SK-N-DZ (cell line): ENCODE results near the gene PNPLA7.
A peak's percentile ranks its signal among the peaks of the same experiment; 100 is the strongest.
"Not testable (repeated sequence)": the region's sequence is repeated elsewhere in the genome, so short reads cannot be mapped to it uniquely, and the experiment has no call there.

ENCODE experiments used
- DNase-seq: peaks from one replicate; pipeline ENCODE4 v3.0.0-alpha.2; 2015; ENCODE audit warnings: low spot score

Gene PNPLA7

DNA sequence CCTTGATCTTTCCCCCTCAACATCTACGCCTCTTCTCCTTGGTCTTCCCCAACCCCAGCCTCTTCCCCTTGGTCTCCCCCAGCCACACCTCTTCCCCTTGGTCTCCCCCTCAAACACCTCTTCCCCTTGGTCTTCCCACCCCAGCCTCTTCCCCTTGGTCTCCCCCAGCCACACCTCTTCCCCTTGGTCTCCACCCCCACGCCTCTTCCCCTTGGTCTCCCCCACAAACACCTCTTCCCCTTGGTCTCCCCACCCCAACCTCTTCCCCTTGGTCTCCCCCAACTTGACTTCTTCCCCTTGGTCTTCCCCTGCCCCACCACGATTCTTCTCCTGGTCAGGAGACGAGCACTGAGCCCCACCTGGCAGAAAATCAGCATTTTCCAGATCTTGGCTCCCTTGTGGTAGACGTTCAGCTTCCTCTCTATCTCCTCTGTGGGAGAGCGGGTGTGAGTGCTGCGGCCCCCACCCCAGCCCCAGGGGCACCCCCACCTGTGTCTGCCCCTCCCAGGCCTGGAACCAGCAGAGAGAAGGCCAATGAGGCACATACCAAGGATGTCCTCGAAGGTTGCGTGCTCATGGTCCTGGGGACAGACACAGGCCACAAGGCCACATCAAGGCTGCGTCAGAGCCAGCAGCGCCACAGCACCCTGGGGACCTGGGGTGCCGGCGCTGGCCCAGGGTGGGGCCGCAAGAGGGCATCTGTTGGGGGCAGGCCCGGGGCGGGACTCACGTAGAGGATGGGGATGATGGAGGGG, 98.0 kb downstream of the PNPLA7 start:
- DNase-seq: no peak

DNA sequence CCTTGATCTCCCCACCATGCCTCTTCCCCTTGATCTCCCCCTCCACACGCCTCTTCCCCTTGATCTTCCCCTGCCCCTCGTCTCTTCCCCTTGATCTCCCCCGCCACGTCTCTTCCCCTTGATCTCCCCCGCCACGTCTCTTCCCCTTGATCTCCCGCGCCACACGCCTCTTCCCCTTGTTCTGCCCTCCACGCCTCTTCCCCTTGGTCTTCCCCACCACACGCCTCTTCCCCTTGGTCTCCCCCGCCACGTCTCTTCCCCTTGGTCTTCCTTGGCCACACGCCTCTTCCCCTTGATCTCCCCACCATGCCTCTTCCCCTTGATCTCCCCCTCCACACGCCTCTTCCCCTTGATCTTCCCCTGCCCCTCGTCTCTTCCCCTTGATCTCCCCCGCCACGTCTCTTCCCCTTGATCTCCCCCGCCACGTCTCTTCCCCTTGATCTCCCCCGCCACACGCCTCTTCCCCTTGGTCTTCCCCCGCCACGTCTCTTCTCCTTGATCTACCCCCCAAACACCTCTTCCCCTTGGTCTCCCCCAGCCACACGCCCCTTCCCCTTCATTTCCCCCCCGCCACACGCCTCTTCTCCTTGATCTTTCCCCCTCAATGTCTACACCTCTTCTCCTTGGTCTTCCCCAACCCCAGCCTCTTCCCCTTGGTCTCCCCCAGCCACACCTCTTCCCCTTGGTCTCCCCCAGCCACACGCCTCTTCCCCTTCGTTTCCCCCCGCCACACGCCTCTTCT, 98.8 kb downstream of the PNPLA7 start:
- DNase-seq: not testable (repeated sequence)

DNA sequence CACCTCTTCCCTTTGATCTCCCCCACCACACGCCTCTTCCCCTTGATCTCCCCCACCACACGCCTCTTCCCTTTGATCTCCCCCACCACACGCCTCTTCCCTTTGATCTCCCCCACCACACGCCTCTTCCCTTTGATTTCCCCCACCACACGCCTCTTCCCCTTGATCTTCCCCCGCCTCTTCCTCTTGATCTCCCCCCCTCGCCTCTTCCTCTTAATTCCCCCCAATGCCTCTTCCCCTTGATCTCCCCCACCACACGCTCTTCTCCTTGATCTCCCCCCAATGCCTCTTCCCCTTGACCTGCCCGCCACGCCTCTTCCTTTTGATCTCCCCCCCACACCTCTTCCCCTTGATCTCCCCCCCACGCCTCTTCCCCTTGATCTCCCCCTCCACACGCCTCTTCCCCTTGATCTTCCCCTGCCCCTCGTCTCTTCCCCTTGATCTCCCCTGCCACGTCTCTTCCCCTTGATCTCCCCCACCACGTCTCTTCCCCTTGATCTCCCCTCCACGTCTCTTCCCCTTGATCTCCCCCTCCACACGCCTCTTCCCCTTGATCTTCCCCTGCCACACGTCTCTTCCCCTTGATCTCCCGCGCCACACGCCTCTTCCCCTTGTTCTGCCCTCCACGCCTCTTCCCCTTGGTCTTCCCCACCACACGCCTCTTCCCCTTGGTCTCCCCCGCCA, 99.5 kb downstream of the PNPLA7 start:
- not testable (repeated sequence) for DNase-seq

DNA sequence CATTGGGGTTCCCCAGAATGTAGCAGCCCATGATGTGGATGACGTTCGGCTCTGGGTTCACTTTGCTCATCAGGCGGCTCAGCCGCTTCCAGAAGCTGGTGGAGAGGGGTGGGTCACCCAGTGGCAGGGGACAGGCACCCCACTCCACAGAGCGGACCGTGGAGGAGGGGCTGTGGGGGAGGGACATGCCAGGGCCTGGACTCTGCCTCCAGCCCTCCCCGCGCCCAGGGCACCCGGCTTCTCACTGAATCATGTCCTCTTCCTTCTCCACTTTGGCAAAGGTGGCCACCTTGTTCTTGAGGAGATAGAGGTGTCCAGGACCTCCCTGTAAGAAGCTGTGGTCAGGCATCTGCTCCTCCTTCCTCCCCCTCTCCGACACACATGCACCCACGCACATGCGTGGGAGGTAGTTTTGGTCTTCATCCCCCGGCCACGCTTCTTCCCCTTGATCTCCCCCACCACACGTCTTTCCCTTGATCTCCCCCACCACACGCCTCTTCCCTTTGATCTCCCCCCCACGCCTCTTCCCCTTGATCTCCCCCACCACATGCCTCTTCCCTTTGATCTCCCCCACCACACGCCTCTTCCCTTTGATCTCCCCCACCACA, 100.2 kb downstream of the PNPLA7 start:
- no peak for DNase-seq

DNA sequence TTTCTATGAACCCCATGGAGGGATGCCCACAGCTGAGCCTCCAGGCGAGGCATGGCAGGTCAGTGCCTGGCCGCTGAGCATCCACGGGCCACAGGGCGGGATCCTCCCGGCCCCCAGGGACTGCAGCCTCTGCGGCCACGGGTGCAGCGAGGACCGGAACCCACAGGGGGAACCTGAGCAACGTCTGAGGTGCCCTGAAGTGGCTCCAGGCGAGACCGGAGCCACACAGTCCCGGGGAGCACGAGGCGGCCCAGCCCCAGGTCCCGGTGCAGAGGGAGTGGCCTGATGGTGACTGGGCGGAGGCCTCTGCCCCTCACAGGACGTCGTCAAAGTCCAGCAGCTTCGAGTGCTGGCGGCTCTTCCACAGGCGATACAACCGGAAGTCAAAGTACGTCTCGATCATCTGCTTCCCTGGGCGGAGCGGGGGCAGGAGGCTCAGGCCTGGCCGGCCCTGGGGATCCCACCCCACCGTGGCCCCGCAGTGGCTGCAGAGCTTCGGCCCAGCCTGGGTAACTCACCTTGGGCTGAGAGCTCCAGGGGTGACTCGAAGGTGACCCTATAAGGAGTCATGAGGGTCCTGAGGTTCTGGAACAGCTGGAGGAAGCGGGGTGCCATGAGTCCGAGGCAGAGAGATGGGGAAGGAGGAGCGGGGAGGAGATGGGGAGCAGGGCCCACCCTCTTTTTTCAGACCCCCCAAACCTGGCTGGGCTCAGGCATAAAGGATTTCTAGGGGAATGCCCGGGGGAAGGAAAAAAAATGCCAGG, 100.9 kb downstream of the PNPLA7 start:
- no peak for DNase-seq

DNA sequence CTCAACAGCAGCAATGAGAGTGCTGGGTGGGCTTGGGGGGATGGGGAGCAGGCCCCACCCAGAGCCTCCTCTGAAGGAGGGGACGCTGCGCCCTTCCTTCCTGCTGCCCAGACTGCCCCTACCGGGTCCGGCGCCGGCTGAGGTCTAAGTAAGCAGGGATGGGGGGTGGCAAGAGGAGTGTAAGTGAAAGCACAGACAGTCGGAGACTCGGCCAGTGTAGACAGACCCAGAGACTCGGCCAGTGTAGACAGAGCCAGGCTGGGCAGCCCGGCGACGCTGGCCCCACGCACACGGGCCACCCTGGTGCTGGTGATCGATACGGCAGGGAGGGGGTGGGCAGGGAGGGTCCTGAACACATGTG, 101.6 kb downstream of the PNPLA7 start:
- no peak for DNase-seq

DNA sequence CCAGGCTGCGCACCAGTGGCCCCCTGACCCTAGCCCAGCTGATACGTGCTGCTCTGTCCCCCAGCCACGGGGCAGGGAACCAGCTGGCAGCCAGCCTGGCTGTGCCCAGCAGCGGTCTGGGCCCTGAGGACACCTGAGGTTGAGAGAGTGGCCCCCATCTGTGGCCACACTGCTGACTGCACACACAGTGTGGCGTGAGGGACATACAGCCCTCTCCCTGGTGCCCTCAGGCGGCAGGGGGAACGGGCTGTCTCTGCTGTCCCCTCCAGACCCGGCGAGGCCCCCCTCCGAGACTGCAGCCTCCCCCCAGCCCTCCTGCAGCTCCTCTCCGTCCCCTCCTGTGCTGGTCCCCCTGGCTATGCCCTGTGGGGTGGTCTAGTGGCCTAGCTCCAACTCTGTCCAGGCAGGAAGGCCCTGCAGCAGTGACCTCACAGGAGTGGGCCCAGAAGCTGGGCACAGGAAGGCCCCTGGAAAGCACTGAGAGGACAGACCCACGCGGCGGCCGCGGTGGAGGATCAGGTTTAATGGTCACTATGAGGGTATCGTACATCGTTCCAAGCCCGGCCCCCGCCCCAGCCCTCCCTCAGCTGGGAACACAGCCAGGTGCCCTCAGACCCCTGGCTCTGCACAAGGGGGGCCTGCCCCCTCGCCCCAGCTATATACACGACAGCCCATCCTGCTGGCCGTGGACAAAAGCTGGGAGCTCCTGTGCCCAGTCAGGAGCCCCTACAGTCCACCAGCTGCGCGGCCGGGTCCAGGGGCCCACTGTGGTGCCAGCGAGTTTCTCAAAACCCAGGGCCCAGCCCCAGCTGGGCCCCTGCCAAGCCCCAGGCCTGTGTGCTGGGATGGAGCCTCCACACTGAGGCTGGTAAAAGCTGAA, 102.2 kb downstream of the PNPLA7 start:
- DNase-seq: no peak

DNA sequence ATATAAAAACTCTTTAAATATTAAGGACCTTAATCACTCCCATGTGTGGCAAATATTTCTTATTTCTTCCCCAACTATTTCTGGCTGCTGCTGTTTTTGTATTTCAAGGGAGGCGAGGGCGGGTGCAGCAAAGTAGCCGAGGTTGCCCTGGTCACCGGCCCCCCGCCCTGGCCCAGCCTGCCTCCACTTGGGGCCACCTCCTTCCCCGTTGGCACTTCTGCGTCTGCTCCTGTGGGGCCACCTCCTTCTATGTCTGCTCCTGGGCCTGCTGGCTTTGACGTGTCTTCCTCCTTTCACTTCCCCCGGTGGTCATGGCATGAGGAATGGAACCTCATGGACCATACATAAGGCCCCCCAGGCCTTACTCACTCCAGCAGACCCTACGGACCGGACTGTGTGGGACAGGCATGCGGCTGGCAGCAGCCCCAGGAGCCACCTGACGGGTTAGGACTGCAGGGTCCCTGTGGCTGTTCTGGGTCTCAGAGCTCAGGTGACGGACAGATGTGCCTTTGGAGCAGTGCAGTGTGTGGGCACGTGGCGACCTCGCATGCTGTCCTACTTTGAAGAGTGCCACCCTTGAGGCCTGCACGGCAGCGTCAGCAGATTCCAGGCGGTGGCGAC, 103.2 kb downstream of the PNPLA7 start:
- no peak for DNase-seq

DNA sequence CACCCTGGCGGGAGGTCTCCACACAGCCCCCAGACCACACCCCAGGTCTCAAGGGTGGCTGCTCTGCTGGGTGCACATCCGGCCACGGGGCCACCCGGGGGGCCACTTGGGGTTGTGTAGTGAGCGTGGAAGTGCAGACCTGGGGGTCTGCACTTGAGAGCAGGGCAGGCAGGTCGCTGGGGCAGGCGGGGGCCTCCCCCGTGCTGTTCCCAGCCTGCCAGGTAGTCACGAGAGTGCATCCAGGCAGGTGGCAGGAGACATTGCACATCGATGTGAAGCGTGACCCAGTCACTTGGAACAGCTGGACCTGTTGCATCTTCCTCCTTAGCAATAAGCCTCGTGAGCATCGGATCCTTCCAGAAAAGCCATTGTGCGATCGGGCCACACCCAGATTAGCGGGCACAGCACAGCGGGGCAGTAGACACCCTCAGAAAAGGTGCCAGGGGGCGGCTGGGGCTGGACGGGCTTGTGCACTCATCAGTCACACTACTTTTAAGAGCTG, 104.2 kb downstream of the PNPLA7 start:
- DNase-seq: no peak

DNA sequence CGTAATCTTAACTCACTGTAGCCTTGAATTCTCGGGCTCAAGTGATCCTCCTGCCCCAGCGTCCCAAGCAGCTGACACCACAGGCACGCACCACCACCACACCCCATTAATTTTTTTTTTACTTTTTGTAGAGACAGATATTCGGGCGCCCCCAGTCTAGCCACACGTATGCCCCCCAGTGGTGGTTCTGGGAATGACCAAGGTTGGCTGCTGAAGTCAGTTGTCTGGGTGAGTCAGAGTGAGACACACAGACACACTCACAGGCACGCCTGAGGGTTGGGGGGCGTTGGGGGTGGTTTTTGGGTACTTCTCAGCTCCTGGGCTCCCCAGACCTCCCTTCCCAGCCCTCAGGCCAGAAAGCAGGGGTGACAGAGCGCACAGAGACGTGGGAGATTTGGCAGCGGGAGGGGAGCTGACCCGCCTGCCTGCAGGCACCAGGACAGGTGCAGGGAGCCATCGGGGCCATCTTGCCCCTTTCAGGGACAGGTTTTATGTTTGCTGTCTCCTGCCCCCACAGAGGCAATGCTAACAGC, 104.9 kb downstream of the PNPLA7 start:
- no peak for DNase-seq

DNA sequence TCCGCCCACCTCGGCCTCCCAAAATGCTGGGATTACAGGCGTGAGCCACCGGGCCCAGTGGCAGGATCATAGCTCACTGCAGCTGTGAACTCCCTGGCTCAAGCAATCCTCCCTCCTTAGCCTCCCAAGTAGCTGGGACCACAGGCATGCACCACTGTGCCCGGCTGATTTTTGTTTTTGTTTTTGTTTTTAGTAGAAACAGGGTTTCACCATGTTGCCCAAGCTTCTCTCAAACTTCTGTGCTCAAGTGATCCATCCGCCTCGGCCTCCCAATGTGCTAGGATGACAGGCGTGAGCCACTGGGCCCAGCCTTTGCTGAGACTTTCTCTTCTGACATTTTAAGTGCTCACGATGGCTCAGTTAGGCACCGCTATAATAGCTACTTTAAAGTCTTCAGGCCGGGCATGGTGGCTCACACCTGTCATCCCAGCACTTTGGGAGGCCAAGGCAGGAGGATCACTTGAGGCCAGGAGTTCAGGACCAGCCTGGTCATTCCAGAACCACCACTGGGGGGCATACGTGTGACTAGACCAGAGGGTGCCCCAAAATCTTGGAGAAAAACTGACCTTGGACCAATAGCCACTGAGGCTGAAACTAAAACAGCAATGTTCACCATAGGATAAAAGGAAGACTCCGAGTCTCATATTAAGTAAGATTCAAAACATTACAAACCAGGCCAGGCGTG, 106.0 kb downstream of the PNPLA7 start:
- no peak for DNase-seq

DNA sequence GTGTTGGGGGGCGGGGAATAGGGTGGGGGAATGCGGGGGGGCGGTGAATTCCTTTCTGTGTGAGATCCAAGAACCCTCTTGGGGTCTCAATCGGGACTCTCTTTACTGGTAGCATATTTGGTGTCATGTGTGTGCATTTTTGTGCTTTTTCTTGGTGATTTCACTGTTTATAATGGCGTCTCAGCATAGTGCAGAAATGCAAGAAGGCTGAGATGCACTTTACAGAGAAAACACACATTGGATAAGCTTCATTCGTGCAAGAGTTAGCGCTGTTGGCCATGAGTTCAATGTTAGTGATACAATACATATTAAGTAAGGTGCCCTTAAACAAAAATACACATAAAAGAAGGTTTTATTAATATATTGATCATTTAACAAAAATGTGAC, 108.3 kb downstream of the PNPLA7 start:
- DNase-seq: no peak

DNA sequence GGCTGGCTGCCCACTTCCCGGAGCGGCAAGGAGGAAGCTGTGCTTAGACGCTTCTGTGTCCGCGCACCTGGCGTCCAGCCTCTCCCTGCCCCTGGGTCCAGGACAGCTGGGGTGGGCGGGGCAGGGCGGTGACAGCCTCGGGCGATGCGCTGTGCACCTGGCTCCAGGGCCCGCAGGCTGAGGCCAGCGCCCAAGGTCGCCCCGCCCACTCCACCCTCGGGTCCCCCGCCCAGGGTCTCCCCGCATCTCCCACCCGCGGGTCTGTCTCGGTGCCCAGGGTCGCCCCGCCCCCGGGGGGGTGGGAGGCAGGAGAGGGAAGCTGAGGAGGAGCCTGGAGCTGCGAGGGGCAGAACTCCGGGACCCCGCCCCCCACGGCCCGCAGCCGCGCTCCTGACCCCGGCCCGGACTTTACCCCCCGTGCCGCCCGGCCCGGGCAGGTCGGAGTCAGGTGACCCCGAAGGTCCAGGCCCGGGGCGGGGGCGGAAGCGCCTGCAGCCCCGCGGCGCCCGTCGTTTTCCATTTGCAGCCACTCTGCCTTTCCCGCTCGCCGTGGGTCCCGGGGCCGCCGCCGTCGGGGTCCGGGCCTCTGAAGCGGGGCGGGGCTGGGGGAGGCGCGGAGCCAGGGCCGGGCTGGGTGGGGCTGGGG, 108.8 kb downstream of the PNPLA7 start, which contains the start of gene ENTPD8:
ENTPD8 (minus strand) TSS at position 69 of the 646 bp plus-strand sequence. CDS start 3,072 bp downstream, outside the sequence.
- DNase-seq: peak; percentile 62

DNA sequence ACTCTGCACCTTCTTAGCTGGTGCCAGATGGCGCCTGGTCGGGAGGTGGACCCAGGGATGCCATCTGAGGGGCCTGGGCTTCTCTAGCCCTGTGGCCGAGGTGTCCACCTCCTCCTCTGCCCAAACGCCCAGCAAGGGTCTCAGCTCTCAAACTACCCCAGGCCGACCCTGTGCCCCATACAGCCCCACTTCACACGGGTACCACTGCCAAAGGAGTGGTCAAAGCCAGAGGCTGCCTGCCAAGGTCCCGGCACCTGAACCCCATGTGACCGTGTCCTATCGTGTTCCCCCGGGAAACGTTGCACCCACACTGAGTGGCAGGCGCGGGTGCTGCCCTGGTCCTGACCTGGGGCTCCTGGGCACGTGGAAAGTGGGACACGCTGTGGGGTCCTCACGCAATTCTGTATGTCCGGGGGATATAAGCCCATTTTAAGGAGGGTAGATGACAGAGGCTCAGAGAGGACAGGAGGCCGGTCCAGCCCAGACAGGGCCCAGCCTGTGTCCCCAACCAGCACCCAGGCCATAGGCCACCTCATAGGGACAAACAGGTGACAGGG, 111.0 kb downstream of the PNPLA7 start:
- DNase-seq: no peak

DNA sequence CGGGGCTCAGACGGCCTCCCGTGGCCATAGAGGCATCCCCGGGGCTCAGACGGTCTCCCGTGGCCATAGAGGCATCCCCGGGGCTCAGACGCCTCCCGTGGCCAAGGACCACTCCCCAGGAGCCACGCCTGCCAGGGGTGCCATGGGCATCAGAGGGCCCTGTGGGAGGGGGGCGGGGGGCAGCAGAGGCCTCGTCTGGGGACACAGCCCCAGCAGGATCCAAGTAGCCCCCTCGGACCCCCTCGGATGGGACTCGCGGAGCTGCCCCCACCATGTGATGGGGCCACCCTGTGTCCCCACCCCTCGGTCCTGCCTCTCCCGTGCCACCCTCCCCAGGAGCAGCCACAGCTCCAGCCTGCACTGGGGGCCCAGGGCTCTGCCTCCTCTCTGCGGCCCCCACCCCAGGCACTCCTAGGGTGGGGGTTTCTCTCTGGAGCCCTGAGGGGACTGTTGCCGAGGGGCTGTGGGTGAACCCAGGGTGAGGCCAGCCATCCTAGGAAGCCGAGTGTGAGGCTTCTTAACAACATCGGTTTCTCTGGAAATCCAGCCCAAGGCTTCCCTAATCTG, 111.5 kb downstream of the PNPLA7 start:
- no peak for DNase-seq

DNA sequence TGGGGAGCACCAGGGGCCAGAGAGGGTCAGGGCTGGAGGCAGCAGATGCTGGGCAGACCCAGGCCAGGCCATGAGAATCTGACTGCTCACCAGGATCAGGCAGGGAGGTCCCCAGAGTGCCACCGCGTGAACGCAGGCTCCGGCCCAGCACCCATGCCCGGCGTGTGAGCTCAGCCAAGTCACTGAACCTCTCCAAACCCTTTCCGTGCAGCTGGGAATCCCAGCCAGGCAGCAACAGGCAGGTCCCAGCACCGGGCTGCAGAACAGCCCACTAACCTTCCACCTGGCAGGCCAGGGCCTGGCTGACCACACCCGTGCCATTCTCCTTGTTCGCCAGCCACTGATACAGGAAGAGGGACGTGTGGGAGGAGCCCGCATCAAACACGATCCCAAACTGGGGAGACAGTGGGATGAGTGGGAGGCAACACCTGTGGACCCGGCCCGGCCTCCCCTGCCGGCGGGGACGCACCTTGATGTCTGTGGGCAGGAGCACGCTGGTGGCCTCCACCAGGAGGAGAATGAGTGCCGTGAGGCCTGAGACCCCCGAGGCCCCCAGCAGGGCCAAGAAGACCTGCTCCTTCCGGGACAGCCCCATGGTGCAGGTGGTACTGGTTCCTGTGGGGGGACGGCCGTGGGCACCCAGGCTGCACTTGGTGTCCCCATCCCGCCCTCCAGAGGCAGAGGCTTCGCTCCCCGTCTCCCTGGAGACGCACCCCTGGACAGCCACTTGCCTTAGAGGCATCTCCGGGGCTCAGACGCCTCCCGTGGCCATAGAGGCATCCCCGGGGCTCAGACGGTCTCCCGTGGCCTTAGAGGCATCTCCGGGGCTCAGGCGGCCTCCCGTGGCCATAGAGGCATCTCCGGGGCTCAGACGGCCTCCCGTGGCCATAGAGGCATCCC, 112.3 kb downstream of the PNPLA7 start:
- no peak for DNase-seq
